ENCODE measurements around the gene DUS1L. TPM values are rescaled to one million over a fixed set of nuclear protein-coding genes. Genes with fewer than 3 reads are reported as not detected.

The DUS1L gene
- total RNA-seq, 1 donor from 2014 or later: 35.6 TPM

GRCh38 chr17:82014432-82014831 is 51.2 kb downstream of the DUS1L start:
- DNase-seq (ENCODE audit: low read depth in 2 of 2): no peak

GRCh38 chr17:82013772-82014321 is 51.8 kb downstream of the DUS1L start:
- DNase-seq (ENCODE audit: low read depth in 2 of 2): no peak

GRCh38 chr17:82013341-82013740 is 52.3 kb downstream of the DUS1L start:
- no peak for DNase-seq (ENCODE audit: low read depth in 2 of 2)

- DNase-seq (ENCODE audit: low read depth in 2 of 2): no peak
These were observed 52.8 kb downstream of the DUS1L start for GRCh38 chr17:82012640-82013295.

GRCh38 chr17:82012261-82012639 is 53.4 kb downstream of the DUS1L start:
- DNase-seq (ENCODE audit: low read depth in 2 of 2): no peak

GRCh38 chr17:82011617-82012187 is 53.9 kb downstream of the DUS1L start:
- no peak for DNase-seq (ENCODE audit: low read depth in 2 of 2)

GRCh38 chr17:82010575-82011525 is 54.8 kb downstream of the DUS1L start:
- no peak for DNase-seq (ENCODE audit: low read depth in 2 of 2)

- DNase-seq (ENCODE audit: low read depth in 2 of 2): no peak
These were observed 56.2 kb downstream of the DUS1L start for GRCh38 chr17:82009413-82009812.

GRCh38 chr17:82008941-82009405 is 56.6 kb downstream of the DUS1L start:
- DNase-seq (ENCODE audit: low read depth in 2 of 2): no peak

- DNase-seq (ENCODE audit: low read depth in 2 of 2): no peak
These were observed 57.2 kb downstream of the DUS1L start for GRCh38 chr17:82008258-82008940.

Other genes starting within 250 kb of the DUS1L start
- 81.8 and 133 TPM in 2 replicates for gene MCRIP1, start 232.5 kb downstream of the DUS1L start, total RNA-seq
- not detected in 2 replicates for gene PPP1R27, start 230.8 kb downstream of the DUS1L start, total RNA-seq
- 634 and 739 TPM in 2 replicates for gene P4HB, start 205.3 kb downstream of the DUS1L start, total RNA-seq
- 97.7 and 157 TPM in 2 replicates for gene ARHGDIA, start 194.5 kb downstream of the DUS1L start, total RNA-seq
- 142 and 181 TPM in 2 replicates for gene ALYREF, start 174.2 kb downstream of the DUS1L start, total RNA-seq
- 108 and 109 TPM in 2 replicates for gene ANAPC11, start 174.1 kb downstream of the DUS1L start, total RNA-seq
- gene NPB, start 163.6 kb downstream of the DUS1L start, total RNA-seq: 0.13 TPM in 1 of 2 replicates, not detected in the other
- gene PCYT2, start 154.4 kb downstream of the DUS1L start, total RNA-seq: 30.2 and 40.4 TPM in 2 replicates
- gene SIRT7, start 147.6 kb downstream of the DUS1L start, total RNA-seq: 11.9 and 12.3 TPM in 2 replicates
- gene MAFG, start 138.1 kb downstream of the DUS1L start, total RNA-seq: 10.4 and 19.0 TPM in 2 replicates
- gene PYCR1, start 128.5 kb downstream of the DUS1L start, total RNA-seq: 60.8 and 71.2 TPM in 2 replicates
- gene MYADML2, start 118.6 kb downstream of the DUS1L start, total RNA-seq: not detected in 2 replicates
- gene NOTUM, start 104.6 kb downstream of the DUS1L start, total RNA-seq: under 0.01 TPM in 2 replicates
- gene ASPSCR1, start 88.2 kb downstream of the DUS1L start, total RNA-seq: 22.0 and 23.4 TPM in 2 replicates
- 23.5 and 38.6 TPM in 2 replicates for gene CENPX, start 42.9 kb downstream of the DUS1L start, total RNA-seq
- 10.0 and 10.1 TPM in 2 replicates for gene LRRC45, start 42.5 kb downstream of the DUS1L start, total RNA-seq
- 12.5 and 14.5 TPM in 2 replicates for gene RAC3, start 34.1 kb downstream of the DUS1L start, total RNA-seq
- 33.1 and 42.7 TPM in 2 replicates for gene DCXR, start 28.1 kb downstream of the DUS1L start, total RNA-seq
- 16.4 and 28.2 TPM in 2 replicates for gene RFNG, start 14.0 kb downstream of the DUS1L start, total RNA-seq
- 67.1 and 86.6 TPM in 2 replicates for gene GPS1, start 13.9 kb downstream of the DUS1L start, total RNA-seq
- 54.4 and 61.1 TPM in 2 replicates for gene FASN, start 32.4 kb upstream of the DUS1L start, total RNA-seq
- 2.8 and 5.4 TPM in 2 replicates for gene CCDC57, start 147.0 kb upstream of the DUS1L start, total RNA-seq
- gene SLC16A3, start 163.2 kb upstream of the DUS1L start, total RNA-seq: 62.3 and 95.6 TPM in 2 replicates
- gene CSNK1D, start 207.9 kb upstream of the DUS1L start, total RNA-seq: 36.1 and 56.0 TPM in 2 replicates

Data from dermis microvascular lymphatic vessel endothelial cell (primary cell).